T-helper 17 cell (primary cell): Measurements from ENCODE around the gene MBP. TPM values are rescaled to one million over a fixed set of nuclear protein-coding genes. Genes with fewer than 3 reads are reported as not detected.

Experiments used
- ATAC-seq: fragments of 150-1000 bp; cut with Tn5 transposase; 2 replicates; pipeline ENCODE4 v1.10.0; 2021; ENCODE audit warnings: mild to moderate bottlenecking, moderate library complexity
- DNase-seq, 3 donors: peaks; one replicate each; pipeline versions ENCODE4 v3.0.0 to v3.0.0-alpha.2; 2020 to 2021
- H3K9me3 ChIP-seq: one replicate; pipeline ENCODE4 v1.7.0; 2013; ENCODE audit warnings: low read length, mild to moderate bottlenecking; ENCODE audit not compliant: control insufficient read depth, poor library complexity, severe bottlenecking
- H3K27ac Mint-ChIP-seq: one replicate; pipeline ENCODE4 v1.8.0; 2022; ENCODE audit warnings: mild to moderate bottlenecking, moderate library complexity, mixed read lengths
- H3K27me3 Mint-ChIP-seq: one replicate; pipeline ENCODE4 v1.8.0; 2022; ENCODE audit warnings: mixed read lengths
- H3K36me3 Mint-ChIP-seq: one replicate; pipeline ENCODE4 v1.8.0; 2022; ENCODE audit warnings: low read depth, mixed read lengths
- H3K4me1 Mint-ChIP-seq: one replicate; pipeline ENCODE4 v1.8.0; 2022; ENCODE audit warnings: mild to moderate bottlenecking, mixed read lengths
- H3K4me3 Mint-ChIP-seq: one replicate; pipeline ENCODE4 v1.8.0; 2022; ENCODE audit warnings: mild to moderate bottlenecking, moderate library complexity, mixed read lengths
- total RNA-seq, 4 donors: library from RNA in 2 of 4; stranded (reverse) in 2 of 4; gene quantifications; one replicate each; pipeline ENCODE4 v1.2.3 and lab custom pipeline; 2022 to 2026

MBP gene
- total RNA-seq, 2 donors from 2014 or later = 97.7 to 127 TPM

- ATAC-seq = no peak
These were observed 39.0 kb downstream of the MBP start for GRCh38 chr18:77093586-77093985.

GRCh38 chr18:77093067-77093430 lies 39.5 kb downstream of the MBP start:
- Mint-ChIP-seq H3K36me3 (peaks cover 5% of the 10 kb centered on the region), H3K4me3 (no peak overlapping the region), H3K27ac (peak overlapping the region; percentile 79), H3K4me1 (peaks cover 47% of the 10 kb centered on the region), H3K27me3 (no peaks in the 10 kb centered on the region)
- DNase-seq = no peak
- no peak for ATAC-seq
- no peaks in the 10 kb centered on the region for H3K9me3 ChIP-seq

More at GRCh38 chr18:77093586-77093985, 39.0 kb downstream of the MBP start:
- Mint-ChIP-seq H3K4me3 (peak overlapping the region; percentile 21), H3K27ac (peak overlapping the region; percentile 79), H3K27me3 (no peaks in the 10 kb centered on the region), H3K36me3 (peaks cover 5% of the 10 kb centered on the region), H3K4me1 (peaks cover 51% of the 10 kb centered on the region)
- no peak for DNase-seq
- H3K9me3 ChIP-seq = no peaks in the 10 kb centered on the region

- peaks cover 5% of the 10 kb centered on the region for H3K36me3 Mint-ChIP-seq
- no peaks in the 10 kb centered on the region for H3K27me3 Mint-ChIP-seq
- no peak for DNase-seq
- no peaks in the 10 kb centered on the region for H3K9me3 ChIP-seq
- ATAC-seq = no peak
- peaks cover 41% of the 10 kb centered on the region for H3K4me1 Mint-ChIP-seq
- H3K27ac Mint-ChIP-seq = peak overlapping the region; percentile 79
- no peak overlapping the region for H3K4me3 Mint-ChIP-seq
These were observed 40.2 kb downstream of the MBP start for GRCh38 chr18:77092104-77093066.

GRCh38 chr18:77091366-77091765 lies 41.2 kb downstream of the MBP start:
- Mint-ChIP-seq H3K27ac (no peak overlapping the region), H3K4me3 (no peak overlapping the region), H3K4me1 (peaks cover 39% of the 10 kb centered on the region), H3K36me3 (peaks cover 5% of the 10 kb centered on the region), H3K27me3 (no peaks in the 10 kb centered on the region)
- ATAC-seq = no peak
- H3K9me3 ChIP-seq = no peaks in the 10 kb centered on the region
- no peak for DNase-seq

- Mint-ChIP-seq H3K4me3 (peak overlapping the region; percentile 15), H3K4me1 (peaks cover 42% of the 10 kb centered on the region), H3K27me3 (no peaks in the 10 kb centered on the region), H3K27ac (peak overlapping the region; percentile 89), H3K36me3 (peaks cover 5% of the 10 kb centered on the region)
- no peak for ATAC-seq
- H3K9me3 ChIP-seq = no peaks in the 10 kb centered on the region
- no peak for DNase-seq
These were observed 41.9 kb downstream of the MBP start for GRCh38 chr18:77090546-77091174.

GRCh38 chr18:77089723-77090285 lies 42.8 kb downstream of the MBP start:
- no peak overlapping the region for H3K4me3 Mint-ChIP-seq
- no peaks in the 10 kb centered on the region for H3K27me3 Mint-ChIP-seq
- peak overlapping the region; percentile 89 for H3K27ac Mint-ChIP-seq
- H3K36me3 Mint-ChIP-seq = peaks cover 5% of the 10 kb centered on the region
- DNase-seq (no peak), ATAC-seq (no peak)
- H3K4me1 Mint-ChIP-seq = peaks cover 40% of the 10 kb centered on the region
- no peaks in the 10 kb centered on the region for H3K9me3 ChIP-seq

- Mint-ChIP-seq H3K27ac (peak overlapping the region; percentile 89), H3K4me3 (no peak overlapping the region), H3K27me3 (no peaks in the 10 kb centered on the region), H3K36me3 (peaks cover 5% of the 10 kb centered on the region), H3K4me1 (peaks cover 43% of the 10 kb centered on the region)
- ATAC-seq = no peak
- H3K9me3 ChIP-seq = no peaks in the 10 kb centered on the region
- no peak for DNase-seq
These were observed 43.4 kb downstream of the MBP start for GRCh38 chr18:77088963-77089722.

- no peak for DNase-seq
- ATAC-seq = no peak
- Mint-ChIP-seq H3K4me3 (no peak overlapping the region), H3K27me3 (no peaks in the 10 kb centered on the region), H3K36me3 (peaks cover 5% of the 10 kb centered on the region), H3K4me1 (peaks cover 43% of the 10 kb centered on the region), H3K27ac (peak overlapping the region; percentile 82)
- H3K9me3 ChIP-seq = no peaks in the 10 kb centered on the region
These were observed 45.0 kb downstream of the MBP start for GRCh38 chr18:77087393-77088141.

- peaks cover 48% of the 10 kb centered on the region for H3K4me1 Mint-ChIP-seq
- no peaks in the 10 kb centered on the region for H3K9me3 ChIP-seq
These were observed 45.8 kb downstream of the MBP start for GRCh38 chr18:77086656-77087392.

GRCh38 chr18:77086034-77086433 lies 46.5 kb downstream of the MBP start:
- Mint-ChIP-seq H3K36me3 (peaks cover 5% of the 10 kb centered on the region), H3K27me3 (no peaks in the 10 kb centered on the region), H3K27ac (peak overlapping the region; percentile 82), H3K4me1 (peaks cover 48% of the 10 kb centered on the region), H3K4me3 (no peak overlapping the region)
- DNase-seq (no peak), ATAC-seq (no peak)
- no peaks in the 10 kb centered on the region for H3K9me3 ChIP-seq

More at GRCh38 chr18:77086656-77087392, 45.8 kb downstream of the MBP start:
- no peaks in the 10 kb centered on the region for H3K27me3 Mint-ChIP-seq
- DNase-seq (no peak), ATAC-seq (no peak)
- H3K27ac Mint-ChIP-seq = peak overlapping the region; percentile 82
- peaks cover 5% of the 10 kb centered on the region for H3K36me3 Mint-ChIP-seq
- no peak overlapping the region for H3K4me3 Mint-ChIP-seq

GRCh38 chr18:77084688-77085035 lies 47.9 kb downstream of the MBP start:
- H3K9me3 ChIP-seq = no peaks in the 10 kb centered on the region
- Mint-ChIP-seq H3K4me1 (peaks cover 46% of the 10 kb centered on the region), H3K27me3 (no peaks in the 10 kb centered on the region), H3K27ac (peak overlapping the region; percentile 82), H3K4me3 (no peak overlapping the region), H3K36me3 (no peaks in the 10 kb centered on the region)
- ATAC-seq (no peak), DNase-seq (no peak)
